ENCODE measurements around the gene APP. TPM values are rescaled to one million over a fixed set of nuclear protein-coding genes. Genes with fewer than 3 reads are reported as not detected.

The APP gene
- total RNA-seq, 1 experiment from 2014 or later: 560 TPM

GRCh38 chr21:25848309-25848708 lies 322.3 kb downstream of the APP start:
- TF ChIP-seq NR2C2 (CRISPR knock-in tag; IDR thresholded peaks at IDR 0.05): no peak
- TF ChIP-seq FOXJ3 (CRISPR knock-in tag; IDR thresholded peaks at IDR 0.05; ENCODE audit: borderline replicate concordance): no peak
- no peak for TF ChIP-seq ZNF232 (CRISPR knock-in tag; IDR thresholded peaks at IDR 0.05)
- no peak for TF ChIP-seq ETV6 (CRISPR knock-in tag; IDR thresholded peaks at IDR 0.05)
- no peak for TF ChIP-seq ZNF219 (CRISPR knock-in tag; IDR thresholded peaks at IDR 0.05; ENCODE audit: borderline replicate concordance)
- TF ChIP-seq RORB (CRISPR knock-in tag; IDR thresholded peaks at IDR 0.05): no peak
- no peak for TF ChIP-seq EMX1 (CRISPR knock-in tag; IDR thresholded peaks at IDR 0.05)
- TF ChIP-seq JUN (CRISPR knock-in tag; IDR thresholded peaks at IDR 0.05): no peak
- TF ChIP-seq ZNF317 (CRISPR knock-in tag; IDR thresholded peaks at IDR 0.05; ENCODE audit: borderline replicate concordance, low read depth): no peak
- no peak for TF ChIP-seq PREB (CRISPR knock-in tag; IDR thresholded peaks at IDR 0.05; ENCODE audit: borderline replicate concordance)
- no peak for TF ChIP-seq JAZF1 (CRISPR knock-in tag; IDR thresholded peaks at IDR 0.05)
- TF ChIP-seq STAT6 (CRISPR knock-in tag; conservative IDR thresholded peaks at IDR 0.05; ENCODE audit: low read depth): no peak
- TF ChIP-seq ZNF416 (CRISPR knock-in tag; IDR thresholded peaks at IDR 0.05): no peak
- TF ChIP-seq HMGXB4 (CRISPR knock-in tag; IDR thresholded peaks at IDR 0.05): no peak
- no peak for TF ChIP-seq SOX15 (CRISPR knock-in tag; IDR thresholded peaks at IDR 0.05)
- TF ChIP-seq ZBTB43 (CRISPR knock-in tag; IDR thresholded peaks at IDR 0.05): no peak
- no peak overlapping the region for H3K27ac Mint-ChIP-seq
- CTCF ChIA-PET: no interaction called here
- no peak for DNase-seq (ENCODE audit: low spot score)
- no peaks in the 10 kb centered on the region for H3K4me1 Mint-ChIP-seq
- ATAC-seq: no peak
- H3K27me3 Mint-ChIP-seq (ENCODE audit: low read depth): 0 out of 2 replicates have a peak, but pooled peaks cover 4% of the 10 kb centered on the region
- peaks cover 33% of the 10 kb centered on the region for H3K9me3 Mint-ChIP-seq
- peaks cover 16% of the 10 kb centered on the region for H3K36me3 Mint-ChIP-seq
- H3K4me3 Mint-ChIP-seq: no peak overlapping the region
- POLR2A ChIA-PET: no interaction called here

- 0 out of 2 replicates have a peak, but pooled peaks cover 4% of the 10 kb centered on the region for H3K27me3 Mint-ChIP-seq (ENCODE audit: low read depth)
- no peak overlapping the region for H3K27ac Mint-ChIP-seq
- no peak for TF ChIP-seq ZBTB43 (CRISPR knock-in tag; IDR thresholded peaks at IDR 0.05)
- TF ChIP-seq GRHL2 (CRISPR knock-in tag; IDR thresholded peaks at IDR 0.05; ENCODE audit: insufficient replicate concordance, severe bottlenecking): no peak
- TF ChIP-seq CREM (CRISPR knock-in tag; IDR thresholded peaks at IDR 0.05): no peak
- H3K9me3 Mint-ChIP-seq: peaks cover 33% of the 10 kb centered on the region
- POLR2A ChIA-PET: no interaction called here
- DNase-seq (ENCODE audit: low spot score) (no peak), ATAC-seq (no peak)
- H3K4me1 Mint-ChIP-seq: no peaks in the 10 kb centered on the region
- peaks cover 16% of the 10 kb centered on the region for H3K36me3 Mint-ChIP-seq
- CTCF ChIA-PET: no interaction called here
- no peak overlapping the region for H3K4me3 Mint-ChIP-seq
Observed at GRCh38 chr21:25845729-25846256, 324.8 kb downstream of the APP start.
